ENCODE measurements around the gene CFAP410.

DNA sequence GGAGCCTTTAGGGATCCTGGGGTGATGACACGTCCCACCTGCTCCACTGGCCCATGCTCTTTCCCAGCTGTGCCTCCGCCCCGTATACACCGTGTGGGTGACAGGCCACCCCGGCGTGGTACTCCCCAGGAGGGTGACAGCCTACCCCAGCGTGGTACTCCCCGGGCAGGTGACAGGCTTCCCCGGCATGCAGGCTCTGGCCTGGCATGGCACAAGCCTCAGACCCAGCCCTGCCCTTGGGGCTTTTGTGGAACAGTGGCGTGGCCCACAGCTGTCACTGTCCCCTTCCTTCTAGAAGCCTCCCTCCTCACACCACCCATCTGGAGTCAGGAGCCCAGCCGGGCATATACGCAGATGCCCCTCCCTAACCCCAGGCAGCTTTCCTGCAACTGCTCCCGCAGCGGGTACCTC is 44.0 kb downstream of the CFAP410 start:
- TF ChIP-seq, protein P1, sequence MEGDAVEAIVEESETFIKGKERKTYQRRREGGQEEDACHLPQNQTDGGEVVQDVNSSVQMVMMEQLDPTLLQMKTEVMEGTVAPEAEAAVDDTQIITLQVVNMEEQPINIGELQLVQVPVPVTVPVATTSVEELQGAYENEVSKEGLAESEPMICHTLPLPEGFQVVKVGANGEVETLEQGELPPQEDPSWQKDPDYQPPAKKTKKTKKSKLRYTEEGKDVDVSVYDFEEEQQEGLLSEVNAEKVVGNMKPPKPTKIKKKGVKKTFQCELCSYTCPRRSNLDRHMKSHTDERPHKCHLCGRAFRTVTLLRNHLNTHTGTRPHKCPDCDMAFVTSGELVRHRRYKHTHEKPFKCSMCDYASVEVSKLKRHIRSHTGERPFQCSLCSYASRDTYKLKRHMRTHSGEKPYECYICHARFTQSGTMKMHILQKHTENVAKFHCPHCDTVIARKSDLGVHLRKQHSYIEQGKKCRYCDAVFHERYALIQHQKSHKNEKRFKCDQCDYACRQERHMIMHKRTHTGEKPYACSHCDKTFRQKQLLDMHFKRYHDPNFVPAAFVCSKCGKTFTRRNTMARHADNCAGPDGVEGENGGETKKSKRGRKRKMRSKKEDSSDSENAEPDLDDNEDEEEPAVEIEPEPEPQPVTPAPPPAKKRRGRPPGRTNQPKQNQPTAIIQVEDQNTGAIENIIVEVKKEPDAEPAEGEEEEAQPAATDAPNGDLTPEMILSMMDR (IDR thresholded peaks at IDR 0.05): no peak
- no peak for TF ChIP-seq EP300 (IDR thresholded peaks at IDR 0.05)
- TF ChIP-seq POLR2A (IDR thresholded peaks at IDR 0.05): no peak

All from stomach (tissue), 4 donors.